ENCODE data around the gene C13orf46. TPM values are rescaled to one million over a fixed set of nuclear protein-coding genes. Genes with fewer than 3 reads are reported as not detected.

The C13orf46 gene
- total RNA-seq, 1 donor: under 0.01 TPM

DNA sequence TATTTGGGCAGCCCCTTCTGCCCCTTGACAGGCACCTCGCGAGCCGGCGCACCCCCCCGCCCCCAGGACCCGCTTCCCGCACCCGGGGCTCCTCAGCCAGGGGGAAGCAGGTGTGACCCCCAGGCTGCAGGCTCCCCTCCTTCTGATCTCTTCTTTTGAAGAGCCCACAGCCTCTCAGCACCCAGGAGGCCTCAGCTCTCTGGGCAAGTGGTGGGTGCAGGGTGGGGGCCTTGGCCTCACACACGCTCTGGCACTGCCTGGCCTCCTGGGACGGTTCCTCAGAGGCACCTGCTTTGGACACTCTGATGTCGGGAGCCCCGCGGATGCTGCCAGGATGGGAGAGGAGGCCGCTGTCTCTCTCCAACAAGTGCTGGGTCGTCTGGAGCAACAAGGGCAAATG, 1.5 kb upstream of the C13orf46 start:
- DNase-seq (ENCODE audit: low read depth): no peak
- H3K4me3 ChIP-seq (ENCODE audit: low read depth, low read length): no peak overlapping the region
- TF ChIP-seq, protein P1, sequence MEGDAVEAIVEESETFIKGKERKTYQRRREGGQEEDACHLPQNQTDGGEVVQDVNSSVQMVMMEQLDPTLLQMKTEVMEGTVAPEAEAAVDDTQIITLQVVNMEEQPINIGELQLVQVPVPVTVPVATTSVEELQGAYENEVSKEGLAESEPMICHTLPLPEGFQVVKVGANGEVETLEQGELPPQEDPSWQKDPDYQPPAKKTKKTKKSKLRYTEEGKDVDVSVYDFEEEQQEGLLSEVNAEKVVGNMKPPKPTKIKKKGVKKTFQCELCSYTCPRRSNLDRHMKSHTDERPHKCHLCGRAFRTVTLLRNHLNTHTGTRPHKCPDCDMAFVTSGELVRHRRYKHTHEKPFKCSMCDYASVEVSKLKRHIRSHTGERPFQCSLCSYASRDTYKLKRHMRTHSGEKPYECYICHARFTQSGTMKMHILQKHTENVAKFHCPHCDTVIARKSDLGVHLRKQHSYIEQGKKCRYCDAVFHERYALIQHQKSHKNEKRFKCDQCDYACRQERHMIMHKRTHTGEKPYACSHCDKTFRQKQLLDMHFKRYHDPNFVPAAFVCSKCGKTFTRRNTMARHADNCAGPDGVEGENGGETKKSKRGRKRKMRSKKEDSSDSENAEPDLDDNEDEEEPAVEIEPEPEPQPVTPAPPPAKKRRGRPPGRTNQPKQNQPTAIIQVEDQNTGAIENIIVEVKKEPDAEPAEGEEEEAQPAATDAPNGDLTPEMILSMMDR (IDR thresholded peaks at IDR 0.05; ENCODE audit: insufficient read depth, low read depth, low read length): no peak

DNA sequence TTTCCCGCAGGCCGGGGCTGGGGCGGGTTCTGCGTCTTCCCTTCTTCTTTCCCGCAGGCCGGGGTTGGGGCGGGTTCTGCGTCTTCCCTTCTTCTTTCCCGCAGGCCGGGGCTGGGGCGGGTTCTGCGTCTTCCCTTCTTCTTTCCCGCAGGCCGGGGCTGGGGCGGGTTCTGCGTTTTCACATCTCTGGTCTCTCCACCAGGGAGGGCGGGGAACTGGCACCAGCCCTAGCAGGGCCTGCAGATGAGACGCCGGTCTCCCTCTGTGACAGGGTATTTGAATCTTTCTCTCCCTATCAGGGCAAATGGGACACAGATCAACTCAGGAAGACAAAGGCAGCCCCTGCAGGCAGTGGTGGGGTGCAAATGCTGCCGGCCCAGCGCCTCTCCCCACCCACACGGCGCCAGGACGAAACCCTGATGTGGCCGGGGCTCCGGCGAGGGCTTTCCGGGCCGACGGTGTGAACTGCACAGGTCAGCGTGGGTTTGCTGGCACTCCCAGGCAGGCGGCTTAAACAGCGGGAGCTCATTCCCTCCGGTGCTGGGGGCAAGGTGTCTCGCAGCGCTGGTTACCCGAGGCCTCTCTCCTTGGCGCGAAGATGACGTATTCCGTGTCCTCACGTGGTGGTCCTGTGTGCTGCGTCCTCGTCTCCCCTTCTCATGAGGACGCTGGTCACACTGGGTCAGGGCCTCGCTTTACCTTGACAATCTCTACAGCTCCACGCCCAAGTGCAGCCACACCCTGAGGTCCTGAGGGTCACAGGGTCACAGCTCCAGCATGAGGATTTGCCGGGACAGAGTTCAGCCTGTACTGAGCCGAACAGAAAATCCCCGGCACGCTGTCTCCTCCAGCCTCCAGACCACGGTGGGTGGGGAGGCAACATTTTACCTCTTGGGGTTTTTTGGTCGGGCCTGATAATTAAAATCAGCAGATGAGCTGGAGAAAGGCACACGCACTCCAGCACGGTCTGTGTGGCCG, 717 bp upstream of the C13orf46 start:
- no peak for DNase-seq (ENCODE audit: low read depth)
- H3K4me3 ChIP-seq (ENCODE audit: low read depth, low read length): no peak overlapping the region
- TF ChIP-seq, protein P1 (IDR thresholded peaks at IDR 0.05; ENCODE audit: insufficient read depth, low read depth, low read length): no peak

DNA sequence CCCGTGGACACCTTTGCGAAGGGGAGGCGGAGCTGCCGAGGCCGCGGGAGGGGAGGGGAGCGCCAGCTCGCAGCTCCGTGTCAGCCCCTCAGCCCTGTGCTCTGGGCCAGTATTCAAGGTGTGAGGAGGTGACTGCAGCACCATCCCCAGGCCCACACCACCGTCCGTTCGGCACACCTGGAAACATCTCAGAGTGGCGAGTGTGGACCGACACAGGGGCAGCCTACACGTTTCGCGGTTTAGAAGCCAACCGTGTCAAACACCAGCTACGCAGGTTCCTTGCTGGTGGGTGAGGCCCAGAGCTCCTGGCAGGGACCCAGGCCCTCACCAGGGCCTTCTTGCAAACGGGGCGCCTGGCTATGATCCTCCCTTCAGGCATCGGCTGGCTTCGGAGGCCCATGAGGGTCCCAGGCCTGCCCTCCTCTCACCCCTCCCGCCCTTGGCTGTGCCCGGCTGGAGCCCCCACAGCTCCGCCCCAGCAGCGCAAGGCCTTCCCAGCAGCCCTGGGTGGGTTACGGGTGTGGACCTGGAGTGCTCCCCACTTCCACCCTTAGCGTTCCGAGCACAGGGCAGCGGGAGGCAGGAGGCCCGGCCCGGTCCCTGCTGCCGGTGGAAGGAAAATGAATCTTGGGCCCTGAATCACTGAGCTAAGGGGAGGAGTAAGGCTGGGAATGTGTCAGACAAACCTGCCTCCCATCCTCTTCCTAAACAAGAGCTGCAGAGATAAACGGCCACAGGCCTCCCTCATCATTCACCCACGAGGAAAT, 1.2 kb downstream of the C13orf46 start:
- TF ChIP-seq, protein P1 (IDR thresholded peaks at IDR 0.05; ENCODE audit: insufficient read depth, low read depth, low read length): no peak
- no peak for DNase-seq (ENCODE audit: low read depth)
- no peak overlapping the region for H3K4me3 ChIP-seq (ENCODE audit: low read depth, low read length)

DNA sequence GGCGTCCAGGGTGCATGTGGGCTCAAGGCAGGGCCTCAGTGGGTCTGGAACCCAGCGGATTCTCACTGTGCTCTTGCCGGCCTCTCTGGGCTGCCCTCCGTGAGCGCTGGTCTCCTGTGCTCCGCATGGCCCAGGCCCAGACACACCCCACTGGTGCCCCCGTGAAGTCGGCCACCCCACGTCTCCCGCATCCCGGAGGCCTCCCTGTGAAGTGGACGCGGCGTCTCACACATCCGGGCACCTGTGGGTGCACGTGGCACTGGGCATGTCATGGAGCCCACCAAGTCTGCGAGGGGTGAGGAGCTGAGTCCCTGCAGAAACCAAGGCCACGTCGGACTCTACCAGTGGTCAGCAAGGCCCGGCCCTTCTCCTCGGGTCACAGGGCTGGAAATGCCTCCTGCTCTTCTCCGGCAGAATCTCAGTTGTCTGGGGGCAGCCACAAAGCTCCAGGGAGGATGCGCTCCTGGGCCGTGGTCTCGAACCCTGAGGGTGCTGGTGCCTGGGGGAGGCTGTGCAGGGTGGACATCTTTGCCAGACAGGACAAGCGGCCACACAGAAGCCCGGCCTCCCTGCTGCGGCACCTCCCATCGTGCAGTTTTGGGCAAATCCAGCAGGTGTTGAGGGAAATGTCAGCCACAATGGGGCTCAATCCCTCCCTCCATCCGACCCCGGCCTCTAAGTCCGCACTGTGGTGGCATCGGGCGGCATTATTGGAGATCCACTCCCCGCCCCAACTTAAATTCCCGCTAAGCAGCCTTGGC, 2.2 kb downstream of the C13orf46 start:
- no peak overlapping the region for H3K4me3 ChIP-seq (ENCODE audit: low read depth, low read length)
- TF ChIP-seq, protein P1 (IDR thresholded peaks at IDR 0.05; ENCODE audit: insufficient read depth, low read depth, low read length): no peak
- DNase-seq (ENCODE audit: low read depth): no peak

DNA sequence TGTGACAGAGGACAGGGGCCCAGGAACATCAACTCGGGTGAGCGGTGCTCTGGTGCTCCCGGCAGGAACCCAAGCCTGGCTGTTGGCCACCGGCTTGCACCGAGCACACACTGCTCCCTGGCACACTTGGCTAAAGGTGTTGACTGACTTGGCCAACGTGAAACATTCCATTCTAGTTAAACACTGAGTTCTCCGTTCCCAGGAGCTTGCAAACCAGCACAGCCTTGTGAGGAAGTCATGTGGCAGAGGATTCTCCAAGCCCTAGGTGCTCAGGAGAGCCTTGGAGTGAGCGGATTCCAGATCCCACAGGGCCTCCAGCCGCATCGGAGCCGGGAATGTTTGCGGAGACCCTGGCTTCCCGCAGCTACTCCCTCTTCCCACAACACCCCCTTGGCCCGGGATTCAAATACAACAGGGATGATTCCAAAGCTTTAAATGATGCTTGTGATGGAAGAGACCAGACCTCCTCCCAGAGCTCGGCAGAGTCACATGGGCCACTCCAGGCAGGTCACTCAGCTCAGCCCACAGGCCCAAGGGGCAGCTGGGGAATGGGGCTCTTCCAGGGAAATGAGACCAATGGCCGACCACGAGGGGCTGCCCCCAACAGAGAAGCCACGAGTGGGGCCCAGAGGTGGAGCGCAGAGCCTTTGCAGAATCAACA, 2.9 kb downstream of the C13orf46 start:
- TF ChIP-seq, protein P1 (IDR thresholded peaks at IDR 0.05; ENCODE audit: insufficient read depth, low read depth, low read length): no peak
- no peak overlapping the region for H3K4me3 ChIP-seq (ENCODE audit: low read depth, low read length)
- no peak for DNase-seq (ENCODE audit: low read depth)
